WTC11 (cell line): ENCODE measurements around the gene BIVM. TPM values are rescaled to one million over a fixed set of nuclear protein-coding genes. Genes with fewer than 3 reads are reported as not detected.

Experiments used
- ETV6 ChIP-seq: sonication (generic); formaldehyde crosslinking; IDR thresholded peaks from 2 replicates; pipeline ENCODE4 v1.8.1; 2022; ENCODE audit warnings: mild to moderate bottlenecking, missing genetic modification reagents
- FOXK1 ChIP-seq: sonication (generic); formaldehyde crosslinking; IDR thresholded peaks from 2 replicates; pipeline ENCODE4 v1.8.0; 2022; ENCODE audit warnings: mild to moderate bottlenecking, moderate library complexity, missing genetic modification reagents
- KAT7 ChIP-seq: sonication (generic); formaldehyde crosslinking; IDR thresholded peaks from 2 replicates; pipeline ENCODE4 v1.8.1; 2023; ENCODE audit warnings: missing genetic modification reagents, mild to moderate bottlenecking, borderline replicate concordance
- NFYB ChIP-seq: sonication (generic); formaldehyde crosslinking; conservative IDR thresholded peaks from 2 replicates; pipeline ENCODE4 v1.8.0; 2022; ENCODE audit warnings: low read depth, missing genetic modification reagents
- NR3C1 ChIP-seq: sonication (generic); formaldehyde crosslinking; conservative IDR thresholded peaks from 2 replicates; pipeline ENCODE4 v1.8.1; 2023; ENCODE audit warnings: low read depth, mild to moderate bottlenecking, missing genetic modification reagents
- OVOL2 ChIP-seq: fragments of 250-450 bp; sonication (Bioruptor Pico); IDR thresholded peaks from 2 replicates; pipeline ENCODE4 v1.9.0; 2021; ENCODE audit warnings: mild to moderate bottlenecking, borderline replicate concordance
- ZBTB21 ChIP-seq: sonication (generic); formaldehyde crosslinking; IDR thresholded peaks from 2 replicates; pipeline ENCODE4 v1.8.1; 2023; ENCODE audit warnings: mild to moderate bottlenecking, missing genetic modification reagents, borderline replicate concordance
- ZNF219 ChIP-seq: sonication (generic); formaldehyde crosslinking; IDR thresholded peaks from 2 replicates; pipeline ENCODE4 v1.8.0; 2023; ENCODE audit warnings: missing genetic modification reagents, mild to moderate bottlenecking, borderline replicate concordance
- ZNF671 ChIP-seq: fragments of 250-450 bp; sonication (Bioruptor Pico); IDR thresholded peaks from 2 replicates; pipeline ENCODE4 v1.8.0; 2021; ENCODE audit warnings: mild to moderate bottlenecking
- total RNA-seq: library from RNA; stranded (reverse); gene quantifications from 3 replicates; pipeline ENCODE4 v1.2.3, GENCODE V29; 2021
- TF ChIP-seq, protein P1 (sequence below): sonication (generic); formaldehyde crosslinking; IDR thresholded peaks from 2 replicates; pipeline ENCODE4 v1.8.1; 2022; ENCODE audit warnings: mild to moderate bottlenecking, moderate library complexity, missing genetic modification reagents
- TF ChIP-seq, protein P2 (sequence below): fragments of 250-450 bp; sonication (Bioruptor Pico); IDR thresholded peaks from 2 replicates; pipeline ENCODE4 v1.9.0; 2021; ENCODE audit warnings: moderate library complexity, mild to moderate bottlenecking, inconsistent platforms, borderline replicate concordance
- TF ChIP-seq, protein P3 (sequence below): sonication (generic); formaldehyde crosslinking; IDR thresholded peaks from 2 replicates; pipeline ENCODE4 v1.8.1; 2023; ENCODE audit warnings: mild to moderate bottlenecking, missing genetic modification reagents
- TF ChIP-seq, protein P4 (sequence below): sonication (generic); formaldehyde crosslinking; IDR thresholded peaks from 2 replicates; pipeline ENCODE4 v1.8.0; 2022; ENCODE audit warnings: mild to moderate bottlenecking, missing genetic modification reagents
- TF ChIP-seq, protein P5 (sequence below): sonication (generic); formaldehyde crosslinking; conservative IDR thresholded peaks from 2 replicates; pipeline ENCODE4 v1.8.1; 2023; ENCODE audit warnings: mild to moderate bottlenecking, low read depth, missing genetic modification reagents, moderate library complexity
- TF ChIP-seq, protein P6 (sequence below): fragments of 250-450 bp; sonication (Bioruptor Pico); conservative IDR thresholded peaks from 2 replicates; pipeline ENCODE4 v1.9.0; 2021; ENCODE audit warnings: mild to moderate bottlenecking
- TF ChIP-seq, protein P7 (sequence below): sonication (generic); formaldehyde crosslinking; IDR thresholded peaks from 2 replicates; pipeline ENCODE4 v1.8.1; 2022; ENCODE audit warnings: mild to moderate bottlenecking, missing genetic modification reagents, moderate library complexity, borderline replicate concordance
- TF ChIP-seq, protein P8 (sequence below): sonication (generic); formaldehyde crosslinking; IDR thresholded peaks from 2 replicates; pipeline ENCODE4 v1.8.1; 2023; ENCODE audit warnings: mild to moderate bottlenecking, moderate library complexity, missing genetic modification reagents
- TF ChIP-seq, protein P9 (sequence below): fragments of 250-450 bp; sonication (Bioruptor Pico); IDR thresholded peaks from 2 replicates; pipeline ENCODE4 v2.1.2; 2022; ENCODE audit warnings: mild to moderate bottlenecking, moderate library complexity
- TF ChIP-seq, protein P10 (sequence below): sonication (generic); formaldehyde crosslinking; IDR thresholded peaks from 2 replicates; pipeline ENCODE4 v1.8.0; 2023; ENCODE audit warnings: missing genetic modification reagents, mild to moderate bottlenecking, borderline replicate concordance

Gene BIVM
- total RNA-seq, 1 experiment from 2014 or later: 10.2 TPM

DNA sequence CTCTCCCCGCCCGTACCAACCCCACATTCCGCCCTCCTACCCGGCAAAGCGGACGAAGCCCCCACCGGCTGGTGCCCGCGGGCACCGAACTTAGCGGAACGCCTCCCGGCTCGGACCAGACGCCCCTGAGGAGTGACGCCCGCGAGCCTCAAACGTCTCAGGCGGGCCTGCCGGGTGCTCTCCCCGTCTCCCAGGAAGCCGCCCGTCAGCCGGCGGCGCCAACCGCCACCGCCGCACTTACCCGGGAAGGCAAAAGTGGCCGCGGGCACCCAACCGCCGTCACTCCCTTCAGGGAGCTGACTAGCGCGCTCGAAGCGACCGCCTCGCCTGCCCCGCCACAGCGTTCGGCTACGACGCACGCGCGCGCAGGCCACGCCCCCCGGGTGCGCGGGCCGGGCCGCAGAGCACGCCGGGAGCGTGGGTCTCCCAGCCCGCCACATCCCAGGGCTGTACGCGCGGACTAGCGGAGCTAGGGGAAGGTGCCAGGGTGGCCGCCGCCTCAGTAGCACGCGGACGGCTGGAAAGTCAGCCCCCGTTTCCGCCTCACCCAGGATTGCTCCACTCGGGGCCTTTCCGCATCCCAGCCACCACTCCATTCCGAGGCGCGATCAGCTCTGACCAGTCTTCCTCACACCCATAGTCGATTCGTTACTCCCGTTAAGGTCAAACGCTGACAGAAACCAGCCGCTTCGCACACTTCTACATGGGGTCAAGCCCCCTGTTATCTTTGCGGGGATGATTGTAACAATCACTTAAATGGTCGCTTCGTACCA is 25.3 kb upstream of the BIVM start, which contains the start of gene TEX30 (continued):
- TF ChIP-seq, protein P1, sequence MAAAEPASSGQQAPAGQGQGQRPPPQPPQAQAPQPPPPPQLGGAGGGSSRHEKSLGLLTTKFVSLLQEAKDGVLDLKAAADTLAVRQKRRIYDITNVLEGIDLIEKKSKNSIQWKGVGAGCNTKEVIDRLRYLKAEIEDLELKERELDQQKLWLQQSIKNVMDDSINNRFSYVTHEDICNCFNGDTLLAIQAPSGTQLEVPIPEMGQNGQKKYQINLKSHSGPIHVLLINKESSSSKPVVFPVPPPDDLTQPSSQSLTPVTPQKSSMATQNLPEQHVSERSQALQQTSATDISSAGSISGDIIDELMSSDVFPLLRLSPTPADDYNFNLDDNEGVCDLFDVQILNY (CRISPR knock-in tag): peak; percentile 96
- TF ChIP-seq NFYB (CRISPR knock-in tag) (peak; percentile 50), NR3C1 (CRISPR knock-in tag) (no peak), ZBTB21 (CRISPR knock-in tag) (no peak; the same call in 1 of the 2 replicates), ZNF671 (CRISPR knock-in tag) (no peak), OVOL2 (no peak), ZNF219 (no peak), KAT7 (CRISPR knock-in tag) (no peak; the same call in 1 of the 2 replicates), FOXK1 (CRISPR knock-in tag) (peak; percentile 94), ETV6 (CRISPR knock-in tag) (peak; percentile 97)
- TF ChIP-seq, protein P2, sequence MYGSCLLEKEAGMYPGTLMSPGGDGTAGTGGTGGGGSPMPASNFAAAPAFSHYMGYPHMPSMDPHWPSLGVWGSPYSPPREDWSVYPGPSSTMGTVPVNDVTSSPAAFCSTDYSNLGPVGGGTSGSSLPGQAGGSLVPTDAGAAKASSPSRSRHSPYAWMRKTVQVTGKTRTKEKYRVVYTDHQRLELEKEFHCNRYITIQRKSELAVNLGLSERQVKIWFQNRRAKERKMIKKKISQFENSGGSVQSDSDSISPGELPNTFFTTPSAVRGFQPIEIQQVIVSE (CRISPR knock-in tag): no peak
- TF ChIP-seq, protein P3, sequence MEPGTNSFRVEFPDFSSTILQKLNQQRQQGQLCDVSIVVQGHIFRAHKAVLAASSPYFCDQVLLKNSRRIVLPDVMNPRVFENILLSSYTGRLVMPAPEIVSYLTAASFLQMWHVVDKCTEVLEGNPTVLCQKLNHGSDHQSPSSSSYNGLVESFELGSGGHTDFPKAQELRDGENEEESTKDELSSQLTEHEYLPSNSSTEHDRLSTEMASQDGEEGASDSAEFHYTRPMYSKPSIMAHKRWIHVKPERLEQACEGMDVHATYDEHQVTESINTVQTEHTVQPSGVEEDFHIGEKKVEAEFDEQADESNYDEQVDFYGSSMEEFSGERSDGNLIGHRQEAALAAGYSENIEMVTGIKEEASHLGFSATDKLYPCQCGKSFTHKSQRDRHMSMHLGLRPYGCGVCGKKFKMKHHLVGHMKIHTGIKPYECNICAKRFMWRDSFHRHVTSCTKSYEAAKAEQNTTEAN (CRISPR knock-in tag): peak; percentile 97; the same call in 1 of the 2 replicates
- TF ChIP-seq, protein P4, sequence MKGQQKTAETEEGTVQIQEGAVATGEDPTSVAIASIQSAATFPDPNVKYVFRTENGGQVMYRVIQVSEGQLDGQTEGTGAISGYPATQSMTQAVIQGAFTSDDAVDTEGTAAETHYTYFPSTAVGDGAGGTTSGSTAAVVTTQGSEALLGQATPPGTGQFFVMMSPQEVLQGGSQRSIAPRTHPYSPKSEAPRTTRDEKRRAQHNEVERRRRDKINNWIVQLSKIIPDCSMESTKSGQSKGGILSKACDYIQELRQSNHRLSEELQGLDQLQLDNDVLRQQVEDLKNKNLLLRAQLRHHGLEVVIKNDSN (CRISPR knock-in tag): no peak
- TF ChIP-seq, protein P5, sequence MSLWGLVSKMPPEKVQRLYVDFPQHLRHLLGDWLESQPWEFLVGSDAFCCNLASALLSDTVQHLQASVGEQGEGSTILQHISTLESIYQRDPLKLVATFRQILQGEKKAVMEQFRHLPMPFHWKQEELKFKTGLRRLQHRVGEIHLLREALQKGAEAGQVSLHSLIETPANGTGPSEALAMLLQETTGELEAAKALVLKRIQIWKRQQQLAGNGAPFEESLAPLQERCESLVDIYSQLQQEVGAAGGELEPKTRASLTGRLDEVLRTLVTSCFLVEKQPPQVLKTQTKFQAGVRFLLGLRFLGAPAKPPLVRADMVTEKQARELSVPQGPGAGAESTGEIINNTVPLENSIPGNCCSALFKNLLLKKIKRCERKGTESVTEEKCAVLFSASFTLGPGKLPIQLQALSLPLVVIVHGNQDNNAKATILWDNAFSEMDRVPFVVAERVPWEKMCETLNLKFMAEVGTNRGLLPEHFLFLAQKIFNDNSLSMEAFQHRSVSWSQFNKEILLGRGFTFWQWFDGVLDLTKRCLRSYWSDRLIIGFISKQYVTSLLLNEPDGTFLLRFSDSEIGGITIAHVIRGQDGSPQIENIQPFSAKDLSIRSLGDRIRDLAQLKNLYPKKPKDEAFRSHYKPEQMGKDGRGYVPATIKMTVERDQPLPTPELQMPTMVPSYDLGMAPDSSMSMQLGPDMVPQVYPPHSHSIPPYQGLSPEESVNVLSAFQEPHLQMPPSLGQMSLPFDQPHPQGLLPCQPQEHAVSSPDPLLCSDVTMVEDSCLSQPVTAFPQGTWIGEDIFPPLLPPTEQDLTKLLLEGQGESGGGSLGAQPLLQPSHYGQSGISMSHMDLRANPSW (CRISPR knock-in tag): no peak
- TF ChIP-seq, protein P6, sequence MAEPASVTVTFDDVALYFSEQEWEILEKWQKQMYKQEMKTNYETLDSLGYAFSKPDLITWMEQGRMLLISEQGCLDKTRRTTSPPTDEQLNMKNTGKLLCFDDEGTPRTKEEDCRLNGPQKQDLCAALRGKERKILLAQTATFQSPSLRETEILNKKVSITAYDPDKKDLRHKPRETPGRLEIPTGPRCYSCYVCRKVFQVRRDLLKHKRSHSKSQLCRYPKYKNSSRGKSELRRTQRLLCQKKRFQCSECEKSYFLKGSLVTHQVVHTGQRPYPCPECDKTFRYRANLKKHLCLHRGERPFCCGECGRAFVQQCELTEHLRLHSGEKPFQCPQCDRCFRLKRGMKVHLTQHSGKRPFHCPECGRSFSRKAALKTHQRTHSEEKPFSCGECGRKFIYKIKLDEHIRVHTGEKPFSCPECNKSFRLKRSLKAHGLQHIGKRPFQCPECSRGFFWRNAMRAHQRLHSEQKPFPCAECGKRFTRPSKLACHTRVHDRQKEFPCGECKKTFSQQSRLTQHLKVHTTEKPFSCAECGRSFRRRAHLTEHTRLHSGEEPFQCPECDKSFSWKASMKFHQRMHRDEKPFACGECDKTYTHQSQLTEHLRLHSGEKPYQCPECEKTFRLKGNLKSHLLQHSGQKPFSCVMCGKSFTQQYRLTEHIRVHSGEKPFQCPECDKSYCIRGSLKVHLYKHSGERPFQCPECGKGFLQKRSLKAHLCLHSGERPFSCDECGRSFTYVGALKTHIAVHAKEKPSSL: no peak
- TF ChIP-seq, protein P7, sequence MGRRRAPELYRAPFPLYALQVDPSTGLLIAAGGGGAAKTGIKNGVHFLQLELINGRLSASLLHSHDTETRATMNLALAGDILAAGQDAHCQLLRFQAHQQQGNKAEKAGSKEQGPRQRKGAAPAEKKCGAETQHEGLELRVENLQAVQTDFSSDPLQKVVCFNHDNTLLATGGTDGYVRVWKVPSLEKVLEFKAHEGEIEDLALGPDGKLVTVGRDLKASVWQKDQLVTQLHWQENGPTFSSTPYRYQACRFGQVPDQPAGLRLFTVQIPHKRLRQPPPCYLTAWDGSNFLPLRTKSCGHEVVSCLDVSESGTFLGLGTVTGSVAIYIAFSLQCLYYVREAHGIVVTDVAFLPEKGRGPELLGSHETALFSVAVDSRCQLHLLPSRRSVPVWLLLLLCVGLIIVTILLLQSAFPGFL (CRISPR knock-in tag): no peak
- TF ChIP-seq, protein P8, sequence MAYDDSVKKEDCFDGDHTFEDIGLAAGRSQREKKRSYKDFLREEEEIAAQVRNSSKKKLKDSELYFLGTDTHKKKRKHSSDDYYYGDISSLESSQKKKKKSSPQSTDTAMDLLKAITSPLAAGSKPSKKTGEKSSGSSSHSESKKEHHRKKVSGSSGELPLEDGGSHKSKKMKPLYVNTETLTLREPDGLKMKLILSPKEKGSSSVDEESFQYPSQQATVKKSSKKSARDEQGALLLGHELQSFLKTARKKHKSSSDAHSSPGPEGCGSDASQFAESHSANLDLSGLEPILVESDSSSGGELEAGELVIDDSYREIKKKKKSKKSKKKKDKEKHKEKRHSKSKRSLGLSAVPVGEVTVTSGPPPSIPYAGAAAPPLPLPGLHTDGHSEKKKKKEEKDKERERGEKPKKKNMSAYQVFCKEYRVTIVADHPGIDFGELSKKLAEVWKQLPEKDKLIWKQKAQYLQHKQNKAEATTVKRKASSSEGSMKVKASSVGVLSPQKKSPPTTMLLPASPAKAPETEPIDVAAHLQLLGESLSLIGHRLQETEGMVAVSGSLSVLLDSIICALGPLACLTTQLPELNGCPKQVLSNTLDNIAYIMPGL (CRISPR knock-in tag): peak; percentile 92
- TF ChIP-seq, protein P9, sequence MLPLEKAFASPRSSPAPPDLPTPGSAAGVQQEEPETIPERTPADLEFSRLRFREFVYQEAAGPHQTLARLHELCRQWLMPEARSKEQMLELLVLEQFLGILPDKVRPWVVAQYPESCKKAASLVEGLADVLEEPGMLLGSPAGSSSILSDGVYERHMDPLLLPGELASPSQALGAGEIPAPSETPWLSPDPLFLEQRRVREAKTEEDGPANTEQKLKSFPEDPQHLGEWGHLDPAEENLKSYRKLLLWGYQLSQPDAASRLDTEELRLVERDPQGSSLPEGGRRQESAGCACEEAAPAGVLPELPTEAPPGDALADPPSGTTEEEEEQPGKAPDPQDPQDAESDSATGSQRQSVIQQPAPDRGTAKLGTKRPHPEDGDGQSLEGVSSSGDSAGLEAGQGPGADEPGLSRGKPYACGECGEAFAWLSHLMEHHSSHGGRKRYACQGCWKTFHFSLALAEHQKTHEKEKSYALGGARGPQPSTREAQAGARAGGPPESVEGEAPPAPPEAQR: no peak
- TF ChIP-seq, protein P10, sequence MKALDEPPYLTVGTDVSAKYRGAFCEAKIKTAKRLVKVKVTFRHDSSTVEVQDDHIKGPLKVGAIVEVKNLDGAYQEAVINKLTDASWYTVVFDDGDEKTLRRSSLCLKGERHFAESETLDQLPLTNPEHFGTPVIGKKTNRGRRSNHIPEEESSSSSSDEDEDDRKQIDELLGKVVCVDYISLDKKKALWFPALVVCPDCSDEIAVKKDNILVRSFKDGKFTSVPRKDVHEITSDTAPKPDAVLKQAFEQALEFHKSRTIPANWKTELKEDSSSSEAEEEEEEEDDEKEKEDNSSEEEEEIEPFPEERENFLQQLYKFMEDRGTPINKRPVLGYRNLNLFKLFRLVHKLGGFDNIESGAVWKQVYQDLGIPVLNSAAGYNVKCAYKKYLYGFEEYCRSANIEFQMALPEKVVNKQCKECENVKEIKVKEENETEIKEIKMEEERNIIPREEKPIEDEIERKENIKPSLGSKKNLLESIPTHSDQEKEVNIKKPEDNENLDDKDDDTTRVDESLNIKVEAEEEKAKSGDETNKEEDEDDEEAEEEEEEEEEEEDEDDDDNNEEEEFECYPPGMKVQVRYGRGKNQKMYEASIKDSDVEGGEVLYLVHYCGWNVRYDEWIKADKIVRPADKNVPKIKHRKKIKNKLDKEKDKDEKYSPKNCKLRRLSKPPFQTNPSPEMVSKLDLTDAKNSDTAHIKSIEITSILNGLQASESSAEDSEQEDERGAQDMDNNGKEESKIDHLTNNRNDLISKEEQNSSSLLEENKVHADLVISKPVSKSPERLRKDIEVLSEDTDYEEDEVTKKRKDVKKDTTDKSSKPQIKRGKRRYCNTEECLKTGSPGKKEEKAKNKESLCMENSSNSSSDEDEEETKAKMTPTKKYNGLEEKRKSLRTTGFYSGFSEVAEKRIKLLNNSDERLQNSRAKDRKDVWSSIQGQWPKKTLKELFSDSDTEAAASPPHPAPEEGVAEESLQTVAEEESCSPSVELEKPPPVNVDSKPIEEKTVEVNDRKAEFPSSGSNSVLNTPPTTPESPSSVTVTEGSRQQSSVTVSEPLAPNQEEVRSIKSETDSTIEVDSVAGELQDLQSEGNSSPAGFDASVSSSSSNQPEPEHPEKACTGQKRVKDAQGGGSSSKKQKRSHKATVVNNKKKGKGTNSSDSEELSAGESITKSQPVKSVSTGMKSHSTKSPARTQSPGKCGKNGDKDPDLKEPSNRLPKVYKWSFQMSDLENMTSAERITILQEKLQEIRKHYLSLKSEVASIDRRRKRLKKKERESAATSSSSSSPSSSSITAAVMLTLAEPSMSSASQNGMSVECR (CRISPR knock-in tag): peak; percentile 89
